Kidney (tissue), 14 donors: Measurements from ENCODE around the gene ATP8A2. TPM values are rescaled to one million over a fixed set of nuclear protein-coding genes. Genes with fewer than 3 reads are reported as not detected.

ENCODE experiments used
- DNase-seq, 5 donors: peaks; one replicate each; pipeline ENCODE4 v3.0.0-alpha.2; 2013 to 2020
- FAIRE-seq: peaks from 2 replicates; lab custom pipeline; 2012; peaks lifted over from hg19 to GRCh38; lab: Jason Lieb, UNC
- H3K27ac ChIP-seq, 2 donors: one replicate each; pipeline ENCODE4 v1.7.0; 2013; ENCODE audit warnings: low read depth in 2 of 2, low read length in 2 of 2, inconsistent platforms in 1 of 2
- H3K27me3 ChIP-seq: one replicate; pipeline ENCODE4 v1.7.1; 2013; ENCODE audit warnings: low read length, inconsistent platforms; ENCODE audit not compliant: control insufficient read depth, insufficient read depth
- H3K36me3 ChIP-seq, 3 donors: one replicate each; pipeline versions ENCODE4 v1.7.0 to v1.7.1; 2013; ENCODE audit warnings: low read length in 3 of 3, control low read depth in 1 of 3, inconsistent platforms in 1 of 3; ENCODE audit not compliant: insufficient read depth in 3 of 3, control insufficient read depth in 2 of 3
- H3K4me1 ChIP-seq, 3 donors: one replicate each; pipeline versions ENCODE4 v1.7.0 to v1.7.1; 2013; ENCODE audit warnings: low read length in 3 of 3, inconsistent platforms in 1 of 3, low read depth in 1 of 3; ENCODE audit not compliant: control insufficient read depth in 2 of 3, insufficient read depth in 2 of 3
- H3K4me3 ChIP-seq, 3 donors: one replicate each; pipeline versions ENCODE4 v1.7.0 to v1.8.1; 2013; ENCODE audit warnings: low read length in 3 of 3, control low read depth in 1 of 3, inconsistent platforms in 1 of 3
- H3K9ac ChIP-seq, 3 donors: one replicate each; pipeline versions ENCODE4 v1.7.0 to v1.7.1; 2013; ENCODE audit warnings: low read length in 3 of 3, control low read depth in 1 of 3, inconsistent platforms in 1 of 3
- H3K9me3 ChIP-seq, 3 donors: one replicate each; pipeline versions ENCODE4 v1.7.0 to v1.7.1; 2013; ENCODE audit warnings: low read length in 3 of 3, control low read depth in 1 of 3, inconsistent platforms in 1 of 3; ENCODE audit not compliant: control insufficient read depth in 2 of 3, insufficient read depth in 1 of 3
- CTCF ChIP-seq: IDR thresholded peaks from 3 replicates; pipeline ENCODE4 v1.5.1; 2012; ENCODE audit warnings: mild to moderate bottlenecking, moderate library complexity, borderline replicate concordance; ENCODE audit not compliant: insufficient read depth; ENCODE audit errors: extremely low read depth
- intact Hi-C: fragments of 100-400 bp; cut with DNase I; formaldehyde crosslinking; loops from one replicate; pipeline ENCODE4 v1.11.1; 2022
- polyA plus RNA-seq: library from polyadenylated mRNA; stranded (reverse); fragments of 350-450 nt; fragmentation: Illumina TruSeq; extraction: RNeasy Lipid Tissue Mini Kit (QIAGEN cat#74804); gene quantifications from one replicate; pipeline ENCODE4 v1.2.3, GENCODE V29; 2014; ENCODE audit warnings: low read depth, low replicate concordance; ENCODE audit not compliant: insufficient read depth
- total RNA-seq: library from RNA; stranded (reverse); fragmentation: NEBNext Ultra II Directional; extraction: Animal tissue kit (Norgen Biotek cat#: 25700); gene quantifications from one replicate; pipeline ENCODE4 v1.2.1, GENCODE V29; 2021
- donor health status: control.
- donor health status: control.
- donor health status: control.
- donor health status: control.
- donor health status: control.
- donor health status: DM: yes; HTN: yes; CAD: no.
- donor health status: Normal renal cell carcinoma (clear cell type).

ATP8A2 gene
- total and polyA plus RNA-seq, 2 donors from 2014 or later: 0.50 to 0.73 TPM

- FAIRE-seq (no peak), DNase-seq (peak in 4 of 5 donors; percentile 62 to 93 (median 70))
- Histone ChIP-seq H3K36me3 (no peaks in the 10 kb centered on the region), H3K27ac (no peak overlapping the region), H3K4me1 (peaks cover 0 to 4% (median 0%) of the 10 kb centered on the region in 3 donors), H3K27me3 (no peaks in the 10 kb centered on the region), H3K4me3 (no peak overlapping the region), H3K9me3 (no peaks in the 10 kb centered on the region), H3K9ac (no peak overlapping the region)
- TF ChIP-seq CTCF: no peak
- intact Hi-C loops: no loop called here
Observed at GRCh38 chr13:25827831-25828465, 456.2 kb downstream of the ATP8A2 start.

- DNase-seq (no peak), FAIRE-seq (no peak)
- Histone ChIP-seq H3K9me3 (no peaks in the 10 kb centered on the region), H3K36me3 (no peaks in the 10 kb centered on the region), H3K27ac (no peak overlapping the region), H3K9ac (no peak overlapping the region), H3K27me3 (no peaks in the 10 kb centered on the region), H3K4me3 (no peak overlapping the region), H3K4me1 (peaks cover 0 to 4% (median 0%) of the 10 kb centered on the region in 3 donors)
- no peak for TF ChIP-seq CTCF
- intact Hi-C loops: no loop called here
Observed at GRCh38 chr13:25833761-25834160, 462.0 kb downstream of the ATP8A2 start.

GRCh38 chr13:25836574-25837336, 465.0 kb downstream of the ATP8A2 start:
- no peaks in the 10 kb centered on the region for H3K4me1 ChIP-seq
- intact Hi-C loops: no loop called here
- no peak for TF ChIP-seq CTCF
- no peaks in the 10 kb centered on the region for H3K9me3 ChIP-seq
- H3K4me3 ChIP-seq: no peak overlapping the region
- DNase-seq: peak in 2 of 5 donors; percentile 52 to 70
- no peak overlapping the region for H3K9ac ChIP-seq
- no peak for FAIRE-seq
- no peak overlapping the region for H3K27ac ChIP-seq
- H3K27me3 ChIP-seq: no peaks in the 10 kb centered on the region
- no peaks in the 10 kb centered on the region for H3K36me3 ChIP-seq
